Measurements from ENCODE around the gene ACKR4.

ACKR4 gene

DNA sequence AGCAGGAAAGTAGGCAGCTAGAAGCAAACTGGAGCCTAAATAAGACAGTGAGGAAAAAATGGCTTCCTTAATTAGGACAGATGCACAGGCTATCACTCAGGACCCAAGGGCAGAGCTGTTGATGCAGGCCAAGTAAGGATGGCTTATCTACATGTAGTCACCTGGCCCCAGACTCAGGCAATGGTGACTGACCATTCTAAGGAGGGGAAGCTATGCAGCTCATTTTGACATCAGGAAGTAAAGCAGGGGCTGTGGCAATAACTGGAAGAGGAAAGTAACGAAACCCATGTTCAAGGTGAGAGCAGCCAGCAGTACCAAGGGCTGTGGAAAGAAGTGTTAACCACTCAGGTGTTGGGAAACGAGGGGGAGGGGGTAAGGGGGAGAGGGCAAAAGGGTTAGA, 46.3 kb downstream of the ACKR4 start:
- no peak for DNase-seq

DNA sequence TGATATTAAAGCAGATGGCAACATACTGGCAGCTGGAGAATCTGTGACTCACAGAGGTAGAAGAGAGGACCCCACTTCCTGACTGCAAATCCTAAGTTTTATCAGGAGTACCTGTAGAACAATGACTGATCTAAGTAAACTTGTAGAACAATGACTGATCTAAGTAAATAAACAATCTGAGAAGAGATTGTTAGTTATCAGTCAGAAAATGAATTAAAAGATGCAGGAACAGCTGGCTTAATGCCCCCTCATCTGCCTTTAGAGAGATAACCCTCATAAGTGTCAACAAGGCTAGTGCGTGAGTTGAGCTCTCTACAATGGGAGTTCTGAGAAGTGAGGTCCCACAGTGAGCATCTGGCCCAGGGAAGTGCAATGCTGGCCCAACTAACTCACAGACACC, 48.0 kb downstream of the ACKR4 start:
- no peak for DNase-seq

DNA sequence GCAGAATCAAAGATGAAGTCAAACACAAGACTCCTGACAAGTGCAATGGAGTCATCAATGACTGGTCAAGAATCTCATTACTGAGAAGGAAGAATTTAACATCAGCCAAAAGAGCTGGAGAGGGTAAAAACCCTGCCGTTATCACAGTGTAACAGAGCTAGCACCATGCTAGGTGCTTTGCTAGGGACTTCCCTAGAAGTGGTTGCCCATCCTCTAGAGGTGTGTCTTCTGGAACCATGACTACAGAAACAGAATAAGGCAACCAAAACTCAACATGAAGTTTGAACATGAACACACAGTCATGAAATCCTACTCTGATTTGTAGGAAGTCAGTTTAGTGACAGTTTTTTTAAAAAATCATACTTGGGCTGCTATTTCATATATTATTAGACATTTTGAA, 53.1 kb downstream of the ACKR4 start:
- no peak for DNase-seq
